Measurements from ENCODE around the gene TXK. TPM values are rescaled to one million over a fixed set of nuclear protein-coding genes. Genes with fewer than 3 reads are reported as not detected.

Gene TXK
- total and polyA plus RNA-seq, 2 experiments from 2014 or later: 0.76 to 1.5 TPM

GRCh38 chr4:48105230-48105629 lies 28.8 kb downstream of the TXK start:
- Histone ChIP-seq H3K36me3 (replicated peaks; ENCODE audit: insufficient read depth, low read depth) (no peaks in the 10 kb centered on the region), H3K9me3 (ENCODE audit: low read depth) (no peaks in the 10 kb centered on the region), H3K4me3 (no peak overlapping the region), H3K27ac (no peak overlapping the region), H3K4me1 (ENCODE audit: insufficient read depth) (no peaks in the 10 kb centered on the region), H3K27me3 (no peaks in the 10 kb centered on the region), H4K20me1 (ENCODE audit: insufficient read depth, poor library complexity, severe bottlenecking) (no peaks in the 10 kb centered on the region), H3K4me2 (no peak overlapping the region), H3K9me2 (replicated peaks; ENCODE audit: insufficient read depth) (no peaks in the 10 kb centered on the region), H3K79me2 (no peaks in the 10 kb centered on the region), H2AFZ (no peak overlapping the region)
- no peak for DNase-seq (ENCODE audit: low spot score)
- WGBS (ENCODE audit: low lambda C conversion rate, missing lambda C conversion rate): 100% methylated on average over 1 of the region's 1 CpG
- TF ChIP-seq EZH2 (IDR thresholded peaks at IDR 0.05; ENCODE audit: borderline replicate concordance): no peak
- no peak for TF ChIP-seq CTCF (IDR thresholded peaks at IDR 0.05; ENCODE audit: poor library complexity)
- TF ChIP-seq EZH2phosphoT487 (IDR thresholded peaks at IDR 0.05; ENCODE audit: low read depth, severe bottlenecking, unreplicated experiment): no peak

GRCh38 chr4:48103483-48104139 lies 30.4 kb downstream of the TXK start:
- H3K27ac ChIP-seq: no peak overlapping the region
- H3K4me3 ChIP-seq: no peak overlapping the region
- TF ChIP-seq EZH2 (IDR thresholded peaks at IDR 0.05; ENCODE audit: borderline replicate concordance): no peak
- no peak for TF ChIP-seq CTCF (IDR thresholded peaks at IDR 0.05; ENCODE audit: poor library complexity)
- TF ChIP-seq EZH2phosphoT487 (IDR thresholded peaks at IDR 0.05; ENCODE audit: low read depth, severe bottlenecking, unreplicated experiment): no peak
- H3K9me3 ChIP-seq (ENCODE audit: low read depth): no peaks in the 10 kb centered on the region
- H3K27me3 ChIP-seq: no peaks in the 10 kb centered on the region
- H3K4me1 ChIP-seq (ENCODE audit: insufficient read depth): no peaks in the 10 kb centered on the region
- H3K36me3 ChIP-seq (replicated peaks; ENCODE audit: insufficient read depth, low read depth): no peaks in the 10 kb centered on the region
- no peak for DNase-seq (ENCODE audit: low spot score)
- no peaks in the 10 kb centered on the region for H3K79me2 ChIP-seq
- no peak overlapping the region for H2AFZ ChIP-seq
- no peaks in the 10 kb centered on the region for H3K9me2 ChIP-seq (replicated peaks; ENCODE audit: insufficient read depth)
- WGBS (ENCODE audit: low lambda C conversion rate, missing lambda C conversion rate): 97% methylated on average over 3 of the region's 3 CpGs
- H3K4me2 ChIP-seq: no peak overlapping the region
- H4K20me1 ChIP-seq (ENCODE audit: insufficient read depth, poor library complexity, severe bottlenecking): no peaks in the 10 kb centered on the region

- Histone ChIP-seq H3K27me3 (no peaks in the 10 kb centered on the region), H3K27ac (no peak overlapping the region), H3K4me3 (no peak overlapping the region), H3K9me3 (ENCODE audit: low read depth) (no peaks in the 10 kb centered on the region), H3K4me1 (ENCODE audit: insufficient read depth) (no peaks in the 10 kb centered on the region), H2AFZ (no peak overlapping the region), H3K79me2 (no peaks in the 10 kb centered on the region), H3K9me2 (replicated peaks; ENCODE audit: insufficient read depth) (no peaks in the 10 kb centered on the region), H3K36me3 (replicated peaks; ENCODE audit: insufficient read depth, low read depth) (no peaks in the 10 kb centered on the region), H3K4me2 (no peak overlapping the region), H4K20me1 (ENCODE audit: insufficient read depth, poor library complexity, severe bottlenecking) (no peaks in the 10 kb centered on the region)
- TF ChIP-seq CTCF (IDR thresholded peaks at IDR 0.05; ENCODE audit: poor library complexity): peak; percentile 9
- no peak for TF ChIP-seq EZH2 (IDR thresholded peaks at IDR 0.05; ENCODE audit: borderline replicate concordance)
- no peak for DNase-seq (ENCODE audit: low spot score)
- WGBS (ENCODE audit: low lambda C conversion rate, missing lambda C conversion rate): 90% methylated on average over 3 of the region's 3 CpGs
Measured at GRCh38 chr4:48102303-48102702, 31.7 kb downstream of the TXK start.

Measured in hepatocyte (in vitro differentiated cells).